Fibroblast of gingiva (primary cell): ENCODE results near the gene ULK4.

Source experiments
- DNase-seq: peaks from one replicate; pipeline ENCODE4 v3.0.0-alpha.2; 2011; ENCODE audit warnings: low read depth

Gene ULK4

GRCh38 chr3:41219424-41219823 lies 742.5 kb downstream of the ULK4 start:
- no peak for DNase-seq

- no peak for DNase-seq
Observed at GRCh38 chr3:41216993-41217392, 744.9 kb downstream of the ULK4 start.

- no peak for DNase-seq
Observed at GRCh38 chr3:41216422-41216821, 745.5 kb downstream of the ULK4 start.

- DNase-seq = no peak
Observed at GRCh38 chr3:41213588-41213987, 748.3 kb downstream of the ULK4 start.

- no peak for DNase-seq
Observed at GRCh38 chr3:41212088-41212487, 749.8 kb downstream of the ULK4 start.

- no peak for DNase-seq
Observed at GRCh38 chr3:41210966-41211365, 750.9 kb downstream of the ULK4 start.

GRCh38 chr3:41209646-41210045 lies 752.3 kb downstream of the ULK4 start:
- DNase-seq = no peak

- no peak for DNase-seq
Observed at GRCh38 chr3:41208507-41209220, 753.2 kb downstream of the ULK4 start.

GRCh38 chr3:41207355-41207754 lies 754.5 kb downstream of the ULK4 start:
- DNase-seq = no peak

GRCh38 chr3:41205591-41205990 lies 756.3 kb downstream of the ULK4 start:
- no peak for DNase-seq

GRCh38 chr3:41204369-41204768 lies 757.5 kb downstream of the ULK4 start:
- no peak for DNase-seq

- DNase-seq = peak; percentile 59
Observed at GRCh38 chr3:41202834-41203345, 759.0 kb downstream of the ULK4 start.

GRCh38 chr3:41202075-41202833 lies 759.6 kb downstream of the ULK4 start:
- DNase-seq = no peak

GRCh38 chr3:41200669-41201021 lies 761.3 kb downstream of the ULK4 start:
- peak; percentile 49 for DNase-seq

GRCh38 chr3:41199866-41200668 lies 761.8 kb downstream of the ULK4 start:
- peak; percentile 21 for DNase-seq

- DNase-seq = peak; percentile 99
Observed at GRCh38 chr3:41198950-41199865, 762.7 kb downstream of the ULK4 start, which contains the start of gene CTNNB1. TSS of gene CTNNB1 (plus strand) at chr3:41199505. CDS start at chr3:41224069, 24,564 bp downstream.

GRCh38 chr3:41198526-41198925 lies 763.4 kb downstream of the ULK4 start:
- no peak for DNase-seq

- DNase-seq = no peak
Observed at GRCh38 chr3:41198046-41198445, 763.9 kb downstream of the ULK4 start.
